ENCODE data around the gene CPN1. TPM values are rescaled to one million over a fixed set of nuclear protein-coding genes. Genes with fewer than 3 reads are reported as not detected.

The CPN1 gene
- total and polyA plus RNA-seq, 2 of the 8 experiments (the other 6 are each of a cell fraction or from before 2014, with no cell fraction given): 0.15 to 0.20 TPM

DNA sequence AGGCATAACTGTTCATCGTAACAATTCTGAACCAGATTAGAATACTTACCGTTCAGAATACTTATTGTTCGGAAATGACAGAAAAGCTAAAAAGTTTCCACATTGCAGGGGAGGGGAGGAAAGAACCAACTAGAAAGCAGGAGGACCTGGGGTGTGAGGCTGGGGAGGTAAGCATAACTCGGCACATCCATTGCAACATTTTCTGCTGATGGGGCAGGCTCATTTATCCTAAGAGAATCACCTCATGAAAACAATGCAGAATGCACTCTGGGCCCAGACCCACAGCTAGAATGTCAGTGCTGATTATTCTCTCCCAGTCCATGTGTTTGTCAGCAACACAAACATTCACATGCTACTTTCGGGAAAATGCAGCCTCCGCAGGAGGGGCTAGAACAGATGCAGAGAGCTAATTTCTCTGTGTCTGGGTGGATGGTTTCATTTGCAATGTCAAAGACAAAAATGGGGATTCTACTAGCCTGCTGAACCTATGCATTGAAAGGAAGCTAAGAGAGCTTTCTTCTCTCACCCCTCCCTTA is 81.5 kb downstream of the CPN1 start:
- TF ChIP-seq RNF2 (IDR thresholded peaks at IDR 0.05; ENCODE audit: borderline replicate concordance, low read depth, low read length, missing control alignments, poor library complexity, severe bottlenecking) (no peak), RFX5 (IDR thresholded peaks at IDR 0.05; ENCODE audit: borderline replicate concordance, low read depth, low read length) (no peak), BRCA1 (IDR thresholded peaks at IDR 0.05; ENCODE audit: low read depth, low read length) (no peak), CHD2 (IDR thresholded peaks at IDR 0.05; ENCODE audit: low read length) (no peak)
- Histone ChIP-seq H4K91ac (replicated peaks; ENCODE audit: insufficient read length, low read length) (no peak overlapping the region), H3K79me1 (ENCODE audit: low read depth, low read length) (no peaks in the 10 kb centered on the region; the same call in 1 of the 2 replicates), H3K36me3 (ENCODE audit: control insufficient read depth in 2 of 4, insufficient read depth in 4 of 4, low read length in 3 of 4) (no peaks in the 10 kb centered on the region), H4K8ac (ENCODE audit: extremely low read depth, insufficient read depth, low read length) (no peak overlapping the region), H3K27ac (ENCODE audit: low read depth, low read length) (no peak overlapping the region), H2BK20ac (ENCODE audit: low read length) (no peak overlapping the region), H3K23ac (ENCODE audit: insufficient read length) (no peak overlapping the region), H2BK12ac (ENCODE audit: low read depth, low read length) (no peak overlapping the region), H3K4ac (replicated peaks; ENCODE audit: insufficient read length, low read depth, low read length) (no peak overlapping the region), H4K5ac (ENCODE audit: insufficient read length, low read depth, low read length) (no peak overlapping the region), H3K4me2 (ENCODE audit: insufficient read depth in 1 of 2, low read depth in 2 of 2, low read length in 2 of 2) (no peak overlapping the region), H2BK5ac (ENCODE audit: low read depth, low read length) (no peak overlapping the region), H2BK15ac (ENCODE audit: low read length) (no peak overlapping the region), H3K9ac (replicated peaks in 1 of 4; ENCODE audit: extremely low read depth in 1 of 4, low read depth in 3 of 4, low read length in 3 of 4) (no peak overlapping the region), H3K56ac (replicated peaks; ENCODE audit: insufficient read length, low read depth, low read length) (no peak overlapping the region), H2AFZ (ENCODE audit: low read length) (no peak overlapping the region), H2AK5ac (ENCODE audit: low read depth, low read length) (no peak overlapping the region), H3K9me3 (ENCODE audit: insufficient read depth in 2 of 2, low read depth in 1 of 2, low read length in 1 of 2) (no peaks in the 10 kb centered on the region; a peak in 1 of 4 replicates), H4K20me1 (replicated peaks in 1 of 2; ENCODE audit: control insufficient read depth in 1 of 2, insufficient read depth in 2 of 2, low read length in 2 of 2) (no peaks in the 10 kb centered on the region), H3K79me2 (ENCODE audit: control insufficient read depth in 1 of 2, insufficient read depth in 2 of 2, low read length in 2 of 2) (peaks cover 0 to 6% of the 10 kb centered on the region in 2 experiments; a peak in 2 of 4 replicates), H3K18ac (ENCODE audit: extremely low read depth, low read length) (no peak overlapping the region), H3K4me3 (ENCODE audit: extremely low read depth in 1 of 4, insufficient read depth in 2 of 4, low read depth in 3 of 4, low read length in 4 of 4) (no peak overlapping the region), H3K14ac (ENCODE audit: insufficient read length) (no peak overlapping the region), H3K4me1 (replicated peaks in 1 of 4; ENCODE audit: control insufficient read depth in 3 of 4, insufficient read depth in 4 of 4, low read length in 3 of 4) (peaks cover 3 to 5% (median 4%) of the 10 kb centered on the region in 4 experiments; a peak in 4 of 7 replicates), H3K23me2 (ENCODE audit: low read depth, low read length) (no peaks in the 10 kb centered on the region), H3K27me3 (replicated peaks in 1 of 4; ENCODE audit: control insufficient read depth in 3 of 4, extremely low read depth in 1 of 4, insufficient read depth in 3 of 4, low read length in 3 of 4) (no peaks in the 10 kb centered on the region), H2BK120ac (replicated peaks; ENCODE audit: low read depth, low read length) (no peak overlapping the region)
- ChIA-PET POLR2A (ENCODE audit: partially characterized antibody) (interaction anchor here (1.8 kb wide), 1 partner anchor 86 kb away, joined by 4 read pairs; no protein-coding TSS in a partner anchor), CTCF (ENCODE audit: partially characterized antibody) (interaction anchor here (1.2 to 8.9 kb wide), 4 partner anchors 9 to 86 kb away, joined by 3 to 57 read pairs (median 6); partner anchors contain the start of gene DNMBP)
- no peak for DNase-seq (ENCODE audit: low read depth in 1 of 2, low spot score in 2 of 2)
- 82% methylated on average over 6 of the region's 6 CpGs; no CpG with 5 or more reads in 1 of the 2 experiments for WGBS, 2 experiments (ENCODE audit: extremely low coverage in 1 of 2, insufficient coverage in 1 of 2, insufficient read length in 1 of 2, insufficient replicate concordance in 2 of 2, low coverage in 1 of 2, low lambda C conversion rate in 2 of 2, missing lambda C conversion rate in 1 of 2)
- no peak for FAIRE-seq
